Vagina (tissue), 2 donors: ENCODE results near the gene SEC11A.

Experiments used
- CTCF ChIP-seq, 3 experiments: fragments of 450-650 bp in 2 of 3; fragments of 200-600 bp in 1 of 3; sonication (generic) in 1 of 3; IDR thresholded peaks; one replicate each; pipeline ENCODE4 v1.5.1; 2017 to 2019; ENCODE audit warnings: antibody characterized with exemption in 3 of 3, mild to moderate bottlenecking in 2 of 3, moderate library complexity in 2 of 3
- POLR2A ChIP-seq, 2 donors: fragments of 450-650 bp; IDR thresholded peaks; one replicate each; pipeline ENCODE4 v1.6.1; 2017; ENCODE audit warnings: antibody characterized with exemption in 2 of 2, mild to moderate bottlenecking in 2 of 2, moderate library complexity in 2 of 2
- POLR2AphosphoS5 ChIP-seq, 2 donors: sonication (generic); formaldehyde crosslinking; IDR thresholded peaks; one replicate each; pipeline ENCODE4 v1.9.0; 2017; ENCODE audit warnings: antibody characterized with exemption in 2 of 2, mild to moderate bottlenecking in 2 of 2, low read depth in 1 of 2; ENCODE audit not compliant: insufficient read depth in 1 of 2

GRCh38 chr15:84653584-84653909 is 62.4 kb downstream of the SEC11A start:
- no peak for TF ChIP-seq CTCF (IDR thresholded peaks at IDR 0.05)
- TF ChIP-seq POLR2A (IDR thresholded peaks at IDR 0.05), result no peak
- no peak for TF ChIP-seq POLR2AphosphoS5 (IDR thresholded peaks at IDR 0.05; ENCODE audit: insufficient read depth in 1 of 2, low read depth in 1 of 2)
